Uterus (tissue), 4 donors: ENCODE data around the gene ARAF. TPM values are rescaled to one million over a fixed set of nuclear protein-coding genes. Genes with fewer than 3 reads are reported as not detected.
"Not testable (repeated sequence)": the region's sequence is repeated elsewhere in the genome, so short reads cannot be mapped to it uniquely, and the experiment has no call there.

ENCODE experiments used
- DNase-seq, 2 donors: peaks; one replicate each; pipeline ENCODE4 v3.0.0-alpha.2; 2019 to 2020
- H3K27ac ChIP-seq, 2 donors: fragments of 200-600 bp; sonication (generic); 1 replicate in 1 of 2; 2 replicates in 1 of 2; pipeline ENCODE4 v1.5.1; 2016 to 2018
- H3K27me3 ChIP-seq, 2 donors: fragments of 200-600 bp; sonication (generic); one replicate each; pipeline ENCODE4 v1.5.1; 2018 to 2019; ENCODE audit warnings: control low read depth in 1 of 2
- H3K36me3 ChIP-seq, 2 donors: fragments of 200-600 bp; sonication (generic); one replicate each; pipeline ENCODE4 v1.5.1; 2019; ENCODE audit warnings: control low read depth in 1 of 2
- H3K4me1 ChIP-seq, 2 donors: fragments of 200-600 bp; sonication (generic); one replicate each; pipeline ENCODE4 v1.5.1; 2018 to 2019; ENCODE audit warnings: control low read depth in 1 of 2
- H3K4me3 ChIP-seq, 2 donors: fragments of 200-600 bp; sonication (generic); 1 replicate in 1 of 2; 2 replicates in 1 of 2; pipeline ENCODE4 v1.5.1; 2018 to 2019; ENCODE audit warnings: mild to moderate bottlenecking in 1 of 2
- H3K9me3 ChIP-seq, 2 donors: fragments of 200-600 bp; sonication (generic); one replicate each; pipeline ENCODE4 v1.5.1; 2019; ENCODE audit warnings: control low read depth in 1 of 2
- CTCF ChIP-seq, 4 experiments: fragments of 200-600 bp in 2 of 4; fragments of 450-650 bp in 2 of 4; sonication (generic) in 2 of 4; IDR thresholded peaks; one replicate each; pipeline ENCODE4 v1.5.1; 2016 to 2019; ENCODE audit warnings: antibody characterized with exemption in 4 of 4, mild to moderate bottlenecking in 2 of 4, moderate library complexity in 1 of 4
- POLR2A ChIP-seq, 2 donors: fragments of 450-650 bp; IDR thresholded peaks; one replicate each; pipeline ENCODE4 v1.6.1; 2016; ENCODE audit warnings: antibody characterized with exemption in 2 of 2, mild to moderate bottlenecking in 1 of 2, moderate library complexity in 1 of 2
- intact Hi-C: fragments of 100-400 bp; cut with DNase I; formaldehyde crosslinking; loops from one replicate; pipeline ENCODE4 v1.15.1; 2023; ENCODE audit warnings: low total_unique reads
- total RNA-seq, 4 donors: library from RNA; depleted of rRNA in 3 of 4; stranded (reverse); fragments of >200 nt in 3 of 4; gene quantifications; one replicate each; pipeline versions ENCODE4 v1.1.0 to v1.2.4, GENCODE V29; 2014 to 2023
- donor health status: DM: yes; HTN: yes; CAD: no.

ARAF gene
- total RNA-seq, 4 donors from 2014 or later: 5.6 to 65.6 (median 17.6) TPM

- no peaks in the 10 kb centered on the region for H3K4me1 ChIP-seq
- no peak for DNase-seq
- no peaks in the 10 kb centered on the region for H3K36me3 ChIP-seq
- TF ChIP-seq CTCF (IDR thresholded peaks at IDR 0.05) (no peak), POLR2A (IDR thresholded peaks at IDR 0.05) (no peak)
- H3K27ac ChIP-seq: no peak overlapping the region
- H3K27me3 ChIP-seq: no peaks in the 10 kb centered on the region
- intact Hi-C loops: no loop called here
- H3K9me3 ChIP-seq: peaks cover 0 to 7% of the 10 kb centered on the region in 2 donors
- no peak overlapping the region for H3K4me3 ChIP-seq
These were observed 32.5 kb downstream of the ARAF start for GRCh38 chrX:47593522-47593921.

DNA sequence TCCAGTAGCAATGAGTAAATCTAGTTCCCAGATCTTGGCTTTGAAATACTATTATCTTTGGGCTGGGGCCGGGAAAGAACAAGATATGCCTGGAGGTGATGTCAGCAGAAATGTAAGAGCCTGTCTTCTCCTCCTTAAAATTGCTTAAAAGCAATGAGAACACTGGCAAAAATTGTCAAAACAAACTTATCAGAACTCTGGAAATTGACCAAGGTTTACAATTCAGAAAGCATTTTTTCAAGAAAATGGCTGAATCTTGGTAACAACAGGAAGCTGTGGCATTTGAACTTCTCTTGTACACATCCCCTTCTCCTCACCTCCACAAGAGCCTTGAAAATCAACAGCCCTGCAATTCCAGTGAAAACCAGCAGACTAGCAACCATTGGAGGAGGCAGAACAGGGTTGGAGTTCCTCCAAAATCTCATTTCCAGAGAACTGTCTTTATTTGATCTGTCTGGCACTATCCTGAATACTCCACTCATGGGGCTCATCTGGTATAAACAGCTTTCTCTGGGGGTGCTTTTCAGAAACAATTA is 34.8 kb downstream of the ARAF start:
- H3K4me1 ChIP-seq: no peaks in the 10 kb centered on the region
- intact Hi-C loops: no loop called here
- no peak overlapping the region for H3K4me3 ChIP-seq
- no peak overlapping the region for H3K27ac ChIP-seq
- H3K27me3 ChIP-seq: no peaks in the 10 kb centered on the region
- TF ChIP-seq POLR2A (IDR thresholded peaks at IDR 0.05) (no peak), CTCF (IDR thresholded peaks at IDR 0.05) (no peak)
- DNase-seq: no peak
- H3K36me3 ChIP-seq: no peaks in the 10 kb centered on the region
- peaks cover 0 to 15% of the 10 kb centered on the region in 2 donors for H3K9me3 ChIP-seq

DNA sequence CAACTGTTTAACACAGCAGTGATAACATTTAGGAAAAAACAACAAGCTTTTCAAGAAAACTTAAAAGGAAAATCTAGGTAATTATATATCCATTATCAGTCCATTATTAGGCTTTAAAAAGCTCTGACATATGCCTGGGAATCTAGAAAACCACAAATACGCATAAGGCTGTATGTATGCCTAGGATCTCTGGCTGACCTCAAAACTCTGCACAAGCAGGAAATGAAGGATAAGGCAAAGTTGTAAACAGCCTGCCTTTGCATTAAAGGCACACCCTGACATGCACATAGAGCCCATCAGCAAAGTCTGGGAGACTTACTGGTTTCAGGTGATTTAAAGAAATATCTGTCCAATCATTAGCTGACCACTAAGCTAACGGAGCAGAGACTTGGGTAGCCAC is 35.3 kb downstream of the ARAF start:
- intact Hi-C loops: no loop called here
- Histone ChIP-seq H3K36me3 (no peaks in the 10 kb centered on the region), H3K4me1 (no peaks in the 10 kb centered on the region), H3K9me3 (peaks cover 0 to 15% of the 10 kb centered on the region in 2 donors), H3K27ac (no peak overlapping the region), H3K4me3 (no peak overlapping the region), H3K27me3 (no peaks in the 10 kb centered on the region)
- TF ChIP-seq CTCF (IDR thresholded peaks at IDR 0.05): no peak
- no peak for DNase-seq

- intact Hi-C loops: no loop called here
These were observed 36.2 kb downstream of the ARAF start for GRCh38 chrX:47597222-47597621.

GRCh38 chrX:47603125-47603524 is 42.1 kb downstream of the ARAF start:
- H3K4me3 ChIP-seq, H3K36me3 ChIP-seq, H3K27me3 ChIP-seq, H3K9me3 ChIP-seq, DNase-seq, H3K4me1 ChIP-seq, intact Hi-C loops, H3K27ac ChIP-seq: not testable (repeated sequence)

More at GRCh38 chrX:47597222-47597621, 36.2 kb downstream of the ARAF start:
- Histone ChIP-seq H3K4me3 (no peak overlapping the region), H3K27ac (no peak overlapping the region), H3K36me3 (no peaks in the 10 kb centered on the region), H3K9me3 (peaks cover 0 to 15% of the 10 kb centered on the region in 2 donors), H3K4me1 (no peaks in the 10 kb centered on the region), H3K27me3 (no peaks in the 10 kb centered on the region)
- TF ChIP-seq POLR2A (IDR thresholded peaks at IDR 0.05) (no peak), CTCF (IDR thresholded peaks at IDR 0.05) (no peak)
- no peak for DNase-seq

GRCh38 chrX:47605024-47605423 is 44.0 kb downstream of the ARAF start:
- TF ChIP-seq POLR2A (IDR thresholded peaks at IDR 0.05) (no peak), CTCF (IDR thresholded peaks at IDR 0.05) (no peak)
- H3K27me3 ChIP-seq: no peaks in the 10 kb centered on the region
- H3K4me3 ChIP-seq: no peak overlapping the region
- intact Hi-C loops: no loop called here
- DNase-seq: no peak
- no peaks in the 10 kb centered on the region for H3K4me1 ChIP-seq
- H3K9me3 ChIP-seq: no peaks in the 10 kb centered on the region
- no peak overlapping the region for H3K27ac ChIP-seq
- no peaks in the 10 kb centered on the region for H3K36me3 ChIP-seq
